Measurements from ENCODE around the gene BCAR1.
"Not testable (repeated sequence)": the region's sequence is repeated elsewhere in the genome, so short reads cannot be mapped to it uniquely, and the experiment has no call there.

BCAR1 gene

DNA sequence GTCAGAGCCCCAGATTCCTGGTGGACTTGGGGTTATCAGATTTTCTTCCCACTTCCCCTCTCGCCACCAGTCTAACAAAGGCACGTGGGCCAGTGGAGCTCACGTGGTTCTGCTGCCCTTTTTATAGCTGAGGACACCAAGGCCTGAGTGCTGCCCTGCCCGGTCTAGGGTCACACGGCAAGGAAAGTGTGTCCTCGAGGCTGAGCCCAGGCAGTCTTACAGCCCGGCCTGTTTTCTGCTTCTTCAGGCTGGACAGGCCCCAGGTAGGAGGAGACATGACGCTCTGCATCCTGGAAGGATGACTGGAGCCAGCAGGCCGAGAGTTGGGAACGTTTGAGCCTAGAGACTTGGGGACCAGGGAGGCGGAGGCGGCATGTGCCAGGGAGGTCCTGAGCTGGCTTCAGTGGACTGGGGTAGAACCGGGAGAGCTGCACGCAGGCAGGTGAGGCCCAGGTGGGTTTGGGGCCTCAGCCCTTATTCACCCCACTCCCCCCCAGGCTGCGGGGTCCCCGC, 29.1 kb downstream of the BCAR1 start:
- no peak for DNase-seq

DNA sequence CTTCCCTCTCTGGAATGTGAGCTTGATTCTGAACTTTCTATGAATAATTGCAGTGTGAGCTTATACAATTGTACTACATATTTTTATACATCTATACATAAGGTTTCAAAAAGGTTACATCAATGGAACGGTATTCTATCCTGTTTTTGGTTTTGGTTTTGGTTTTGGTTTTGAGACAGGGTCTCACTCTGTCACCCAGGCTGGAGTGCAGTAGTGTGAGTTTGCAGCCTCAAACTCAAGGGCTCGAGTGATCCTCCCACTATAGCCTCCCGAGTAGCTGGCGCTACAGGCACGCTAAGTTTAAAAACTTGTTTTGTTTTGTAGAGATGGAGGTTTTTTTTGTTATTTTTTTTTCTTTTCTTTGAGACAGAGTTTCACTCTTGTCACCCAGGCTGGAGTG, 31.6 kb downstream of the BCAR1 start:
- no peak for DNase-seq

GRCh38 chr16:75219088-75219487, 32.3 kb downstream of the BCAR1 start:
- DNase-seq = no peak

GRCh38 chr16:75218256-75219076, 33.0 kb downstream of the BCAR1 start, which contains the start of gene CTRB1:
CTRB1 (plus strand) TSS chr16:75218988; CDS start chr16:75219008, 20 bp downstream.
- no peak for DNase-seq

DNA sequence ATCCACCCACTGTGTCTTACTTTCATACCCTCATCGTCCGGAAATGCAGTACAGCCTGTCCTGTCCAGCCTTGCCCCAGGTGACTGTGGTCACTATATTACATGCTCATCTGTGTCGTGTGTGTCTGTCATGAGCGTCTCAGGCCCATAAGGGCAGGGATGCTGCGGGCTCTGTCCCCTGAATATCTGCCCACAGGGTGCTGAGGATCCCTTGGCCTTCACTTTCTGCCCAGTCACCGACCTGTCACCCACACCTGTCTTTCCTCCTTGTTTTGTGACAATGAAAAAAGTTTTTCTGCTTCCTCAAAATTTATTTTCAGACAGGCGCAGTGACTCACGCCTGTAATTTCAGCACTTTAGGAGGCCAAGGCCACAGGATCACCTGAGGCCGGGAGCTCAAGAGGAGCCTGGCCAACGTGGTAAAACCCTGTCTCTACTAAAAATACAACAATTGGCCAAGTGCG, 34.0 kb downstream of the BCAR1 start:
- no peak for DNase-seq

DNA sequence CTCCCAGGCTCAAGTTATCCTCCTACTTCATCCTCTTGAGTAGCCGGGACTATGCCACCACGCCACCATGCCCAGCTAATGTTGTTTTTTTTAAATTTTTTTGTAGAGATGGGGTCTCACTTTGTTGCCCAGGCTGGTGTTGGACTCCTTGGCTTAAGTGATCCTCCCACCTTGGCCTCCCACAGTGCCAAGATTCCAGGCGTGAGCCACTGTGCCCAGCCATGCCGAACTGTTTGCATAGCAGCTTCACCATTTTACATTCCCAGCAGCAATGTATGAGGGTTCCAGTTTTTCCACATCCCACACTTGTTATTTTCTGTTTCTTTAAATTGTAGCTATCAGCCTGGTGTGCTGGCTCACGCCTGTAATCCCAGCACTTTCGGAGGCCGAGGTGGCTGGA, 34.8 kb downstream of the BCAR1 start:
- DNase-seq = no peak

GRCh38 chr16:75216127-75216526, 35.3 kb downstream of the BCAR1 start:
- no peak for DNase-seq

DNA sequence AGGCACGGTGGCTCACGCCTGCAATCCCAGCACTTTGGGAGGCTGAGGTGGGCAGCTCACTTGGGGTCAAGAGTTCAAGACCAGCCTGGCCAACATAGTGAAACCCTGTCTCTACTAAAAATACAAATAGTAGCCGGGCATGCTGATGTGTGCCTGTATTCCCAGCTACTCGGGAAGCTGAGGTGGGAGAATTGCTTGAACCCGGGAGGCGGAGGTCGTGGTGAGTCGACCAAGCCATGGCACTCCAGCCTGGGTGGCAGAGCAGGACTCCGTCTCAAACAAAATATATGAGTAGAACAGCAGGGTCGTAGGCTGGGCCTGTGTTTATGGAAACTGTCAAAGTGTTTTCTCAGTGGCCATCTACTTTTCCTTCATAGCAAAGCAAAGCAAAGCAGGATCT, 40.1 kb downstream of the BCAR1 start:
- not testable (repeated sequence) for DNase-seq

DNA sequence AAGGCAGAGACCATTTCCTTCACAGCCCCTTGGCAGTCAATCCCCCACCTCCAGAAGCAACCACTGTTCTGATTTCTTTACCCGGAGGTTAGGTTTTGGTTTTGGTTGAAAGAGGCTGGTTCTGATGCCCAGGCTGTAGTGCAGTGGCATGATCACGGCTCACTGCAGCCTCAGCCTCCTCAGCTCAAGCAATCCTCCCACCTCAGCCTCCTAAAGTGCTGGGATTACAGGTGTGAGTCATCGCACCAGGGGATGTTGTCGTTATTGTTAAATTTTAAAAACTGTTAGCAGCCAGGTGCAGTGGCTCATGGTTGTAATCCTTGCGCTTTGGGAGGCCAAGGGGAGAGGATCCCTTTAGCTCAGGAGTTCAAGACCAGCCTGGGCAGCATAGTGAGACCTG, 41.5 kb downstream of the BCAR1 start:
- DNase-seq = no peak

DNA sequence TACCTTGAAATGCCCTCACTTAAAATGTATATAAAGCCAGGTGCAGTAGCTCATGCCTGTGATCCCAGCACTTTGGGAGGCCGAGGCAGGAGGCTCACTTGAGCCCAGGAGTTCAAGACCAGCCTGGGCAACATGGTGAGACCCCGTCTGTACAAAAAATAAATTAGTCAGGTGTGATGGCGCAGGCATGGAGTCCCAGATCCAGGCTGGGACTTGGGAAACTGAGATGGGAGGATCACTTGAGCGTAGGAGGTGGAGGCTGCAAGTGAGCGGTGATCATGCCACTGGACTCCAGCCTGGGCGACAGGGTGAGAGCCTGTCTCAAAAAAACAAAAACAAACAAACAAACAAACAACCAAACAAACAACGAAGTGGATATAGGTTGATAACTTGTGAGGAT, 41.9 kb downstream of the BCAR1 start:
- DNase-seq = not testable (repeated sequence)

DNA sequence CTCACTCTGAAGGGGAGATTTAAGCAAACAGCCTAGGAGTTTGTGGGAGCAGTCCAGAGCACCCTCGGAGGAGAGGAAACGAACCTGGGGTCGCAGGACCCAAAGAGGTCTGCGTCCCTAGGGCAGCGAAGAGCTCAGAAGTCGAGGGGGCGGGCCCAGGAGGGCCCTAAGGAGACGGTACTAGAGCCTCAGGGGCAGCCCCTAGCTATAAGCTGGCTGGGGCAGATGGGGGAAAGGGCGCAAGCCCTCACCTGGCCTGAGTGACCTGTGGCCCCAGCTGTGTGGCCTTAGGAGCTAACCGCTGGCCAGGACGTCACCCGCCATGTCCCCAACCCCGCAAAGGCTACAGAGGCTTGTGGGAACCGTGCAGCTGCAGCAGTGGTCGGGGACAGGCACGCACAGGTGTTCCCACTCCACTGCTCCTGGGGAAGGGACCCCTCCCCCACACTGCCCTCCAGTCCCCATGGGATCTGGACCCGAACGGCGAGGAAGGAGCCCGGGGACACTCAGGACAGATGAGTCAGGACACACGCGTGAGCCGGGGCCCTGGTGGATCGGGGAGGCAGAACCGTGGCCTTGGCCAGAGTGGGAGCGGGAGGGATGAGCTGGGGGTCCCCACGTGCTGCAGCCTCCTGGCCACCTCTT, 42.4 kb downstream of the BCAR1 start:
- DNase-seq = no peak

GRCh38 chr16:75208242-75208825, 43.1 kb downstream of the BCAR1 start:
- DNase-seq = no peak

DNA sequence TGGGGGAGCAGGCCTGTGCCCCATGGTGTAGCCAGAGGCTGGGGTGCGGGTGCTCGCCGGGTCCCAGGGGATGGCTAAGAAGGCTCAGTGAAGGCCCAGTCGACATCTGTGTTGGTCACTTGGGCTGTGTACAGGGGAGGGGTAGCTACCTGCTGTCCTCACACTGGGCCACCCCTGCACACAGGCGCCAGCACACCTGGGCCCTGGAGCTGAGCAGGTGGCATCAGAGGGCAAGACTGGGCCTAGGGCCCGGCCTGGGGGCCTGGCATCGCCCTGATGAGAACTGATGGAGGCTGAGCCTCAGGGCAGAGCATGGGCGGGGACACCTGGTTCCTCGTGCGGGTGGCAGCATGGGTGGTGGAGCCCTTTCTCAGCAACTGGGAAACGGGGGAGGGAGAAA, 43.6 kb downstream of the BCAR1 start:
- no peak for DNase-seq

DNA sequence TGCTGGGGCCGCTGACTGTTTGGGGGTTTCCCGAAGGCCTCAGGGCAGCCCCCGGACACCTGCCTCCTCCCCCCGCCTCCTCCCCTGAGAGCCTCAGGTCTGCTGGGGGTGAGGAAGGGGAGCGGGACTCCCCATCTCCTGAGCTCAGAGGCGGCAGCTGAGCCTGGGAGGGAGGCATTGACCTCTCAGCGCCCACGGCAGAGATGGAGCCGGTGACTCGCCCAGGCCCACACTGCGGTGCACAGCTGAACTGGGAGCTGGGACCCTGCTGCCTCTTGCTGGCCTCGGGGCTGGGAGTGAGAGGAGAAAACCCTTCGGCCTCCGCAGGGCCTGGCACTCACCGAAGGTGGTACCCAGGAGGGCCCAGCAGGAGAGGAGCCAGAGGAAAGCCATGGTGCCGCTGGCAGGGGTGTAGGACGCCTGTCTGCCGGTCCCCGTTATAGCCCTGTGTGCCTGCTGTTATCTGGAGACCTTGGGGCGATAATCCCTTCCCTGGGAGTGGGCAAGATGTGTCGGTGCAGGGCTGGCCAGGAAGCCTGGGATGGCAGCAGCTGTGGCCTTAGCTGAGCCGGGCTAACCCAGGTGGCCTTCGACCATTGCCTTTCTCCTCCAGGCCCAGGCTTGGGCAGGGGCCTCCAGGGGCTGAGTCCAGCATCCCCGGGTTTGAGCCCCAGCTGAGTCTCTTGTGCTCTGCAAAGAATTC, 44.5 kb downstream of the BCAR1 start, which contains the start of gene CTRB2:
Gene CTRB2 (minus strand): TSS at position 413 of the 703 bp plus-strand sequence. CDS start 20 bp downstream, at position 393.
- DNase-seq = no peak

DNA sequence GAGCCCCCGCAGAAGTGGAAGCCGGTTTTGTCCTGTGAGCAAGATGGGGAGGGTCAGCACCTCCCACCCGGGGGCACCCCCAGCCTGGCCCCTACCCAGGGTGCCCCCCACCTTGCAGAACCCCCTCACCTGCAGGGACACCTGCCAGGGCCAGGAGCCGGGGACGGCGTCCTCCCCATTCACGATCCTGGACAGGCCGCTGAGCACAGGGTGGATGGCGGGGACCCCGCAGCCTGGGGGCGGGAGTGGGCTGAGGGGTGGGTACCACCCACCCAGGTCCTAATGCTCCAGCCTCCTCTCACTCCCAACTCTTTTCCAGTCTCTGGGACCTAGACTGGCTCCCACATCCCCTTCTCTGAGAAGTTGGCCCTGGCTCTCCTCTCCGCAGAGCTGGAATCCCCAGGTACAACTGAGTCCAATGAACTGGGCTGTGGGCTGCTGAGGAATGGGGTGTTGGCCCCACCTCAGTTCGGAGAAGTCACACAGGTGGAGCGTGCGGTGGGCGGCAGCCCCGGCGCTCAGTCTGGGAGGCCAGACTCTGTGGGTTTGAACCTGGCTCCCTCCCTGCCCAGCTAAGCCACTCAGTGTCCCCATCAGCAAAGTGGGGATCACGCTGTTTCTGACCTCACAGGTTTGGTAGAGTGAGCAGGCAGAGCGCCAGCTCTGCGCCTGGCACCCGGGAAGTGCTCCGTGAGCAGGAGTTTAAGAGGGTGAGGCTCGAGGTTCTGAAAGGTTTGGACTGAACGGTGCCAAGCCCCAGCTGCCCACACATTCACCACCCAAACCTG, 45.3 kb downstream of the BCAR1 start:
- not testable (repeated sequence) for DNase-seq

DNA sequence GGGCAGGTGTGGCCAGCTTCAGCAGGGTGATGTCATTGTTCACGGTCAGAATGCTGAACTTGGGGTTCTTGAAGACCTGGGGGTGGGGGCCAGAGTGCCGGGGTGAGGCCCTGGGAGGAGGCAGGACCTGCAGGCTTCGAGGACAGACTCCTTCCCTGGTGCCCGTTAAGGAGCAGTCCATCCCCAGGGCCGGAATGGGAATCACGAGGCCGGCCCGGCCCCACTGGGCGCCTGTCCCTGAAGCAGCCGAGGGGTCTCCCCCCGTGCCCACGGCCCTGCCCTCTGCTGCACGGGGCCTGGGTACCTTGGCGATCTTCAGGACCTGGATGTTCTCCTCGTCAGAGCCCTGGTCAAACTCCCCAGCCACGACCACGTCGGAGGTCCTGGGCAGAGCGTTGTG, 46.0 kb downstream of the BCAR1 start:
- DNase-seq = not testable (repeated sequence)

DNA sequence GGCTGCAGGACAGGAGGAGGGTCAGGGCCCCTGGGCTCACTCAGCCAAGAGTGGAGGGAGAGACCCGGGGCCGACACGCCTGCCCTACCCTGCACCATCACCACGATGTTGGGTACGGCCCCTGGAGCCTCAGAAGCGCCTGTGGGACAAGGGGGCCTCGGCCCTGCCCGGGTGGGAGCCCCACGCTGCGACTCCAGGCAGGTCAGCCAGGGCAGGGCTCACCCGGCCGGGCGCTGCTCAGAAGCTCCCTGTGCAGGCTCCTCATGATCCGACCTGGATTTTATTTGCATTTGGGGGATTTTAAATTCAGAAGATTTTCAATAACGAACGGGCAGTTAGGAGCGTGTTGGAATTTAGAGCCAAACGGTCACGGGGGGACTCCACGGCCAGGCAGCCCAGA, 46.5 kb downstream of the BCAR1 start:
- DNase-seq = not testable (repeated sequence)

GRCh38 chr16:75204410-75204758, 47.0 kb downstream of the BCAR1 start:
- DNase-seq = no peak

DNA sequence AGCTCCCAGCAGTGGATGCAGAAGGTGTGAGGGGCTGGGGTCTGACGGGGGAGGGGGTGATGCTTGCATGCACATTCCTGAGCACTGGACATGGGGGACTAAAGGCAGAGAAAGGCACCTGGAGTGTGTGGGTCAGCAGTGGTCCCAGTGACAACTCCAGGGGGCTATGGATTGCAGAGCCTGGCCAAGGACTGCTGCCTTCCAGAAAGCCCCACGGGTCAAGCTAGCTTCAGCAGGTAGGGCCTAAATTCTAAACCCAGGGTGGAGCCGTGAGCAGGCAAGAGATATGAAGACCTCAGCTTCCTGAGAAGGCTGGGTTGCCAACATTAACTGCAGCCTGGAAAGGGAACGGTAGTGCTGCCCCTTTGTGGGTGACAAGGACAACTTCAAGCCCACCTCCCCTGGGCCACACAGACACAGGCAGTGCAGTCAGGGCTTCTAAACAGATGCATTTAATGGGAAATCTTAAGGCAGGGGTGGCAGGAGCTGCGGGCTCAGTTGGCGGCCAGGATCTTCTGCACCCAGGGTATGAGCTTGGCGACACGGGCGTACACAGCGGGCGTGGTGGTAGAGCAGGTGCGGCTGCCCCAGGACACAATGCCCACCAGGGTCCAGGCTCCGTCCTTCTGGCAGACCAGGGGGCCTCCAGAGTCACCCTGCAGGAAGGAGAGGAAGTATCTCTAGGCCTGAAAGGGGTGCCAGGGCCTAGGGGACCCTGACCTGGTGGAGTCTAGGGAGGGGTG, 47.6 kb downstream of the BCAR1 start:
- no peak for DNase-seq

DNA sequence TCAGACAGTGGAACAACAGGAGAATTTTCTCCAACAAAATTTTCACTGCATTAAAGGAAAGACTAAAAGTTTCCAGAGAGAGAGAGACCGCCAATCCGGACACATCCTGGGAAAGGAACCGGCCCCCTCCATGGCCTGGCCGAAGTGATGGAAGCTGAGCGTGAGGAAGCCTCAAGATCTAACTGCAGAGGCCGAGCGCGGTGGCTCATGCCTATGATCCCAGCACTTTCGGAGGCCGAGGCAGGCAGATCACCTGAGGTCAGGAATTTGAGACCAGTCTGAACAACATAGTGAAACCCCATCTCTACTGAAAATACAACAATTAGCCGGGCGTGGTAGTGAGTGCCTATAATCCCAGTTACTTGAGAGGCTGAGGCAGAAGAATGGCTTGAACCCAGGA, 48.3 kb downstream of the BCAR1 start:
- no peak for DNase-seq

- no peak for DNase-seq
Measured at GRCh38 chr16:75202069-75202590, 49.3 kb downstream of the BCAR1 start.
